Vagina (tissue), 2 donors: ENCODE measurements around the gene ARID4B.

ENCODE experiments used
- CTCF ChIP-seq, 3 experiments: fragments of 450-650 bp in 2 of 3; fragments of 200-600 bp in 1 of 3; sonication (generic) in 1 of 3; IDR thresholded peaks; one replicate each; pipeline ENCODE4 v1.5.1; 2017 to 2019; ENCODE audit warnings: antibody characterized with exemption in 3 of 3, mild to moderate bottlenecking in 2 of 3, moderate library complexity in 2 of 3
- POLR2AphosphoS5 ChIP-seq, 2 donors: sonication (generic); formaldehyde crosslinking; IDR thresholded peaks; one replicate each; pipeline ENCODE4 v1.9.0; 2017; ENCODE audit warnings: antibody characterized with exemption in 2 of 2, mild to moderate bottlenecking in 2 of 2, low read depth in 1 of 2; ENCODE audit not compliant: insufficient read depth in 1 of 2

GRCh38 chr1:235142991-235143390, 185.0 kb downstream of the ARID4B start:
- TF ChIP-seq POLR2AphosphoS5 (IDR thresholded peaks at IDR 0.05; ENCODE audit: insufficient read depth in 1 of 2, low read depth in 1 of 2) (no peak), CTCF (IDR thresholded peaks at IDR 0.05) (no peak)
